BLaER1 (cell line): ENCODE measurements around the gene GUCA2A.

ENCODE experiments used
- H3K27ac ChIP-seq: shearing (Covaris generic); formaldehyde crosslinking; 2 replicates; pipeline ENCODE4 v1.8.1; 2022
- H3K27me3 ChIP-seq: shearing (Covaris generic); formaldehyde crosslinking; 2 replicates; pipeline ENCODE4 v1.8.1; 2022
- H3K36me3 ChIP-seq: shearing (Covaris generic); formaldehyde crosslinking; 2 replicates; pipeline ENCODE4 v1.8.1; 2022
- H3K4me1 ChIP-seq: shearing (Covaris generic); formaldehyde crosslinking; 2 replicates; pipeline ENCODE4 v1.8.1; 2022
- H3K4me2 ChIP-seq: shearing (Covaris generic); formaldehyde crosslinking; 2 replicates; pipeline ENCODE4 v1.8.1; 2022
- H3K4me3 ChIP-seq: shearing (Covaris generic); formaldehyde crosslinking; 2 replicates; pipeline ENCODE4 v1.8.1; 2022
- H3K9ac ChIP-seq: shearing (Covaris generic); formaldehyde crosslinking; 2 replicates; pipeline ENCODE4 v1.8.1; 2022
- H3K9me3 ChIP-seq: shearing (Covaris generic); formaldehyde crosslinking; 2 replicates; pipeline ENCODE4 v1.8.1; 2022
- H4K20me1 ChIP-seq: shearing (Covaris generic); formaldehyde crosslinking; 2 replicates; pipeline ENCODE4 v1.8.1; 2022
- Cebpa-rat ChIP-seq: shearing (Covaris generic); IDR thresholded peaks from 2 replicates; pipeline ENCODE4 v1.8.1; 2022

Gene GUCA2A

DNA sequence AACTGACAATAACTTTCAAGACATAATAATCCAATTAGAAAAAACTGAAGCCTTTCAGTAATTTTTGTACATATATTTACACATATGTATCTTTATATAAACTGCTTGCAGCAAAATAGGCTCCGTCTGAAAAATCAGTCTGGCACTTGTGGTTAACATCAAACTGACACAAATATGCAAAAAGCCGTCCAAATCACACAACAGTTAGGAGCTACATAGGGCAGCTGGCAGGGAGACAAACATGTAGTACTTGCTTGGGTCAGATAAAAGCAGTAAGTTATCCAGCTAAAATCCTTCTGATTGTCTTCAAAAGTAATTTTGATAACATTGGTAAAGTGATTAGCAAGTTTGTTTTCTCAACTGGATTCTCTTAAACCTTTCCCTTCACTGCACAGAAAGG is 14.7 kb upstream of the GUCA2A start:
- no peaks in the 10 kb centered on the region for H3K27me3 ChIP-seq
- H3K27ac ChIP-seq: peak overlapping the region; percentile 57
- peak overlapping the region; percentile 64 for H3K4me2 ChIP-seq
- peaks cover 14% of the 10 kb centered on the region; the same call in 1 of the 2 replicates for H4K20me1 ChIP-seq
- no peaks in the 10 kb centered on the region for H3K9me3 ChIP-seq
- peaks cover 40% of the 10 kb centered on the region for H3K4me1 ChIP-seq
- peak overlapping the region; percentile 17; the same call in 1 of the 2 replicates for H3K9ac ChIP-seq
- H3K4me3 ChIP-seq: 0 out of 2 replicates have a peak overlapping the region, but pooled peaks have one; percentile 2
- H3K36me3 ChIP-seq: peaks cover 45% of the 10 kb centered on the region
- no peak for TF ChIP-seq Cebpa-rat

DNA sequence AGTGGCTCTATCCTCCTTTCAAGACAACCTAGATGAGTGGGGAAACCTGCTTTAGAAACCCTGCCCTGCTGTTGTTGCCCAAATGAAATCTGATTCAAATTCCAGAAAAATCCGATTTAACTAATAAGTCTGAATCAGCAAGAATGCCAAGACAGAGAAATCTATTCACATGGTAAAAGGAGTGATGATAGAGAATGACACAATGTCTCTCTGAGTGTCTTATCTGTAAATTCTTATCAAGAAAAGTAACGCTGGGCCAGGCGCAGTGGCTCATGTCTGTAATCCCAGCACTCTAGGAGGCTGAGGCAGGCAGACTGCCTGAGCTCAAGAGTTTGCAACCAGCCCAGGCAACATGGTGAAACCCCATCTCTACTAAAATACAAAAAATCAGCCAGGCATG is 13.7 kb upstream of the GUCA2A start:
- peaks cover 40% of the 10 kb centered on the region for H3K36me3 ChIP-seq
- peaks cover 46% of the 10 kb centered on the region for H3K4me1 ChIP-seq
- H3K4me3 ChIP-seq: no peak overlapping the region
- H3K27ac ChIP-seq: peak overlapping the region; percentile 57
- no peaks in the 10 kb centered on the region for H3K9me3 ChIP-seq
- H4K20me1 ChIP-seq: peaks cover 14% of the 10 kb centered on the region; the same call in 1 of the 2 replicates
- peak overlapping the region; percentile 51 for H3K9ac ChIP-seq
- no peaks in the 10 kb centered on the region for H3K27me3 ChIP-seq
- H3K4me2 ChIP-seq: peak overlapping the region; percentile 64
- no peak for TF ChIP-seq Cebpa-rat

GRCh38 chr1:42177541-42177981 is 13.0 kb upstream of the GUCA2A start:
- Histone ChIP-seq H3K4me2 (peak overlapping the region; percentile 64), H3K27ac (no peak overlapping the region), H3K36me3 (peaks cover 39% of the 10 kb centered on the region)

DNA sequence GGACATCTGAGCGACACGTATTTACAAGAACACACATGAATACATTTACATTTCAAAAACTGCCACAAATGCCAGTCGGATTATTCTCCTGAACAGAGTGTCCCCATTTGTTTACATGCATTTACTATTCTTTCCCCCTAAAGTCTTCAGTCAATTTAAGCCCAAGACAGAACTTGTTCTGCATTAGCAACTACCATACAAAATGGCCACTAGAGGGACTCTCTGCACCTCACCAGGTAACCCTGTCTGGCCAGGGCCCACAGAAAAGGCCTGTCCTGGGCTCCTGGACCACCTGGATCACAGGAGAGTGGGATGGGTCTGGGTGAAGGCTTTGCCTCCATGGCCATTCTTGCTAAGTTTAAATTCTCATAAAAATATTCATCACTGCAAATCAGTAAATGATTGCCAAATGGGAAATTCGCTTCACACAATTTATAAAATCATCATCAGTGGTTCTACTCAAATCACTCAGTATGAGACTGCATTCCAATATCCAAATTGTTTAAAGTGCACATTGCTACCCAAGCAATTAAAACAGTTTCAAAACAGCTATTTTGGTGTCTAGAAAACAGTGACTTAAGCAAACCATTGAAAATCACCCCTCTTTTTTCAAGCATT is 12.5 kb upstream of the GUCA2A start:
- no peak overlapping the region for H3K27ac ChIP-seq
- peaks cover 34% of the 10 kb centered on the region for H3K36me3 ChIP-seq
- peaks cover 46% of the 10 kb centered on the region for H3K4me1 ChIP-seq
- H3K4me3 ChIP-seq: no peak overlapping the region
- H3K27me3 ChIP-seq: no peaks in the 10 kb centered on the region
- peak overlapping the region; percentile 64; the same call in 1 of the 2 replicates for H3K4me2 ChIP-seq
- no peak overlapping the region for H3K9ac ChIP-seq
- no peak for TF ChIP-seq Cebpa-rat
- H4K20me1 ChIP-seq: peaks cover 14% of the 10 kb centered on the region; the same call in 1 of the 2 replicates
- no peaks in the 10 kb centered on the region for H3K9me3 ChIP-seq

More at GRCh38 chr1:42177541-42177981, 13.0 kb upstream of the GUCA2A start:
- Histone ChIP-seq H3K9me3 (no peaks in the 10 kb centered on the region), H3K4me3 (no peak overlapping the region), H4K20me1 (peaks cover 14% of the 10 kb centered on the region; the same call in 1 of the 2 replicates), H3K4me1 (peaks cover 46% of the 10 kb centered on the region), H3K27me3 (no peaks in the 10 kb centered on the region), H3K9ac (no peak overlapping the region)
- TF ChIP-seq Cebpa-rat: no peak

DNA sequence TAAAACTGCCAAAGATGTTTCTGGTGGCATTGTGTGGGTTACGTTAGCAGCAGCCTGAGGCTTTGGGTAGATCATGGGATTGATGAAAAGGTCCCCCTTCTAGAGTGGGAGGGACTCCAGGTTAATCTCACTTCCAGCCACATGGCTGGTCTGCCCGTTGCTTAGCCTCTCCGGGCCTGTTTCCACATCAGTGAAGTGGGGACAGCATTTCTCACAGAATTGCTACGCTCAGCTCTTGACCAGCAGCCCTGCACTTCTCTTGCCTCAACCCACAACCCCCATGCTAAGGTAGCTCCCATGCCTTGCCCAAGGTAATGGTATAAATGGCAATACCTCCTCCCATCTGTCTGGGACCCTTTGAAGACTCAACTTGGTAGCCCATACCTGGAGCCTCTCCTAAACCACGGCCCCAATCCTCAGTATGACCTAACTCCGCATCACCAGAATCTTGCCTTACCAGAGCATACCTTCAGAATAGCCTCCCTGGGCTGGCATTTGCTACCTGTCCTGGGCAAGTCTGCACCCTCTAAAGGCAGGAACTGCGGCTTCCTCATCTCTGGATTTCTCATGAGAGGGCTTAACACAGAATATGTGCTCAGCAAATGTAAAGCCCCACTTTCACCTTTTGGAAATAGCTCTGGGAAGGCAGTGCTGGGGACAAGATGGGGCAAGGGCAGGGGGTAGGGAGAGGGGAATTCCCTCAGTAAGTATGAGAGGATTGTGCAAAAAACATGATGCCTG is 10.9 kb upstream of the GUCA2A start:
- H3K4me1 ChIP-seq: peaks cover 39% of the 10 kb centered on the region
- H3K4me3 ChIP-seq: no peak overlapping the region
- H4K20me1 ChIP-seq: peaks cover 9% of the 10 kb centered on the region; the same call in 1 of the 2 replicates
- H3K27me3 ChIP-seq: no peaks in the 10 kb centered on the region
- no peaks in the 10 kb centered on the region for H3K9me3 ChIP-seq
- no peak overlapping the region for H3K9ac ChIP-seq
- H3K4me2 ChIP-seq: no peak overlapping the region
- no peak overlapping the region for H3K27ac ChIP-seq
- peaks cover 19% of the 10 kb centered on the region; the same call in 1 of the 2 replicates for H3K36me3 ChIP-seq
- no peak for TF ChIP-seq Cebpa-rat

DNA sequence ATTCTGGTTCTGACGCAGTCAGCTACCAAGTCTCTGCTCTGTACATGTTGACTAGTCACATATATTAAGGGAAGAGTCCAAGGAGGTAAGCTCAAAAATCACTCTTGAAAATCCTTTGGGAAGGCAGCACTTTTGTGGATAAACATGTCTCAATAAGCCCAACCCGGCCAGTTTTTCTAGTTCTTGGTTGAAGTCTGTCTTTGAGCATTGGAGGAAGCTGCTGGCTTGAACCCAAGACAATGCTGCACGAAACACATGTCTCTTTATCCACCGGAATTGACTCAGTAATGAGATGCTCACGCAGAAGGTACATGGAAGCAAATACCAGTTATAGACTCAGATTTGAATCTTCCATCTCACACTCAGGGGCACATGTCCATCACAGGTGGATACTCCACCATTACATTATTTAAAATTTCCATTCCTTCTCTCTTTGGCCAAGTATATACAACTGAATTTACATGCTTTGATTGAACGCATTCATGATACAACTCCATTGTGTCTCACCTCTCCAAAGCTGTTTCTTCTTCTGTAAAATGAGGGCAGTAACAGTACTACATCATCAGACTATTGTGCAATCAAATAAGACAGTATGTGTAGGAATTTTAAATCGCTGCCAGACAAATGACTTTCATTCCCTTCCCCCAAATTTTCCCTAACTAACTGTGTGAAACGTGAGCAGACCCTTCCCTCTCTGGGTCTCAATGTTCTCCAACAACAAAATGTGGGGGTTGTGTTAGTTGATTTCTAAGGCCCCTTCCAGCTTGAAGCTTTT is 9.6 kb upstream of the GUCA2A start:
- H3K4me2 ChIP-seq: no peak overlapping the region
- H3K9ac ChIP-seq: no peak overlapping the region; the same call in 1 of the 2 replicates
- H3K36me3 ChIP-seq: peaks cover 19% of the 10 kb centered on the region; the same call in 1 of the 2 replicates

DNA sequence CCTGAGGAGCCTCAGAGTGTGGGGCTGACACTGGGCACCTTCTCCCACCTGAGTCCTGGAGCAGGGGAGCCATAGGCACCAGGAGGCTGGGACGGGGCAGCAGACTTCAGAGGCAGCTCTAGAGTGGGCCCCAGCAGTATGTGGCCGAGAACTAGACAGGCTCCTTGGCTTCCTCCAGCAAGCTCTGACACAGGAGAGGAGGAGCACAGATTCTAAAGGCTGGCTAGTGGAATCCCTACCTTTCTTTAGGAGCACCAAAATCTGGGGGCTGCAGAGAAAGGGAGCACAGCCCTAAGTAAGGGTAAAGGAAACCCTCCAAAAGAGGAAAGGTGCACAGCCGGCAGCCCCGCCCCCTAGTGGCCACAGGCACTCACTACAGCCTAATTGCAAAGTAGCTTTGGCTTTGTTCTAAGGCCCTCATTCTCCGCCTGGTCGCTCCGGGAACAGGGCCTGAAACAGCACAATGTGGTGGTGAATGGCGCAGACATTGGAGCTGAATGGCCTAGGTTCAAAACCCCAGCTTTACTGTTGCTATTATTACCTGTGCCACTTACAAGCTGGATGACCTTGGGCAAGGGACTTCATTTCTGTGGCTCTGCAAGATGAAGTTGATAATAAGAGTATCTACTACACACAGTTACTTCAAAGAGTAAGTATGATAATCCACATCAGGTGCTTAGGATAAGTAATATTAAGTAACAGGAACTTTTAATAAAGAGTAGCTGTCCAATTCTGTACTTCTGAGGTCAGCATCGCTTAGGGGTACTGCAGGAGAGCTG is 8.8 kb upstream of the GUCA2A start:
- no peak overlapping the region; the same call in 1 of the 2 replicates for H3K9ac ChIP-seq
- H3K4me2 ChIP-seq: no peak overlapping the region
- H3K27me3 ChIP-seq: no peaks in the 10 kb centered on the region
- no peak for TF ChIP-seq Cebpa-rat
- peaks cover 19% of the 10 kb centered on the region; the same call in 1 of the 2 replicates for H3K36me3 ChIP-seq
- no peak overlapping the region for H3K4me3 ChIP-seq
- no peak overlapping the region for H3K27ac ChIP-seq
- H3K4me1 ChIP-seq: peaks cover 18% of the 10 kb centered on the region
- no peaks in the 10 kb centered on the region for H3K9me3 ChIP-seq
- no peaks in the 10 kb centered on the region; the same call in 1 of the 2 replicates for H4K20me1 ChIP-seq

More for the DNA sequence above, 9.6 kb upstream of the GUCA2A start:
- TF ChIP-seq Cebpa-rat: peak; percentile 72; the same call in 1 of the 2 replicates
- Histone ChIP-seq H3K4me1 (peaks cover 26% of the 10 kb centered on the region), H3K4me3 (no peak overlapping the region), H3K27ac (no peak overlapping the region), H3K27me3 (no peaks in the 10 kb centered on the region), H3K9me3 (no peaks in the 10 kb centered on the region), H4K20me1 (peaks cover 8% of the 10 kb centered on the region; the same call in 1 of the 2 replicates)

- H3K4me1 ChIP-seq: peaks cover 10% of the 10 kb centered on the region
- no peak overlapping the region for H3K9ac ChIP-seq
- H3K27me3 ChIP-seq: no peaks in the 10 kb centered on the region
- H3K4me3 ChIP-seq: no peak overlapping the region
- no peaks in the 10 kb centered on the region for H3K9me3 ChIP-seq
- peaks cover 19% of the 10 kb centered on the region; the same call in 1 of the 2 replicates for H3K36me3 ChIP-seq
- H3K4me2 ChIP-seq: no peak overlapping the region
- TF ChIP-seq Cebpa-rat: no peak
- no peak overlapping the region for H3K27ac ChIP-seq
- no peaks in the 10 kb centered on the region; the same call in 1 of the 2 replicates for H4K20me1 ChIP-seq
These were observed 8.0 kb upstream of the GUCA2A start for GRCh38 chr1:42172381-42173133.
